Stimulated activated memory B cell treated with anti-CD40 and anti-IgM and Interleukin-4, amounts not matched to agents 10 μg/mL and 1 μg/mL and 100 μg/mL, for 72 hours (primary cell): Measurements from ENCODE around the gene PLXNA1.

ENCODE experiments used
- ATAC-seq: fragments of 150-1000 bp; cut with Tn5 transposase; 2 replicates; pipeline ENCODE4 v1.10.0; 2021
- H3K27ac Mint-ChIP-seq: one replicate; pipeline ENCODE4 v1.8.0; 2022; ENCODE audit warnings: mild to moderate bottlenecking, mixed read lengths
- H3K27me3 Mint-ChIP-seq: one replicate; pipeline ENCODE4 v1.8.0; 2022; ENCODE audit warnings: mixed read lengths
- H3K36me3 Mint-ChIP-seq: one replicate; pipeline ENCODE4 v1.8.0; 2022; ENCODE audit warnings: mixed read lengths
- H3K4me1 Mint-ChIP-seq: one replicate; pipeline ENCODE4 v1.8.0; 2022; ENCODE audit warnings: mixed read lengths
- H3K4me3 Mint-ChIP-seq: one replicate; pipeline ENCODE4 v1.8.0; 2022; ENCODE audit warnings: mild to moderate bottlenecking, moderate library complexity, mixed read lengths
- H3K9me3 Mint-ChIP-seq: one replicate; pipeline ENCODE4 v1.8.0; 2022; ENCODE audit warnings: mixed read lengths

PLXNA1 gene

DNA sequence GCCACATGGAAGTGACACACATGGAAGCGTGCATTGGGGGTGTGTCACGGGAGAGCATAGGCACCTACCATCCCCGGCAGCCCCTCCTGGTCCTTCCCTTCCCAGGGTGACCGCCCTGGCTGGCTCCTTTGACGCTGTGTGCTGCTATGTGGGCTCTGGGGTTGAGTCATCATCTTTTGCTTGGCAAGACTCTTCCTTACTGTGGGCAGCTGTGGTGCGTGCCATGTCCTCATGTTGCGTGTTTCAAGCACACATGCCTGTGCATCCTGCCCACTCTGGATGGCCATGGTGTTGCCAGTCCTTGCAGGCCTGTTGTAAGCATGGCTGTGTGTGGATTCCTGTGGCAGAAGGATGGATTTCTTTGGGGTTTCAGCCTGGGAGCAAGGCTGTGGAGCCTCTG is 14.0 kb downstream of the PLXNA1 start:
- H3K9me3 Mint-ChIP-seq, result no peaks in the 10 kb centered on the region
- no peak overlapping the region for H3K4me3 Mint-ChIP-seq
- H3K36me3 Mint-ChIP-seq, result peaks cover 23% of the 10 kb centered on the region
- H3K4me1 Mint-ChIP-seq, result peaks cover 30% of the 10 kb centered on the region
- no peak for ATAC-seq
- no peaks in the 10 kb centered on the region for H3K27me3 Mint-ChIP-seq
- no peak overlapping the region for H3K27ac Mint-ChIP-seq

DNA sequence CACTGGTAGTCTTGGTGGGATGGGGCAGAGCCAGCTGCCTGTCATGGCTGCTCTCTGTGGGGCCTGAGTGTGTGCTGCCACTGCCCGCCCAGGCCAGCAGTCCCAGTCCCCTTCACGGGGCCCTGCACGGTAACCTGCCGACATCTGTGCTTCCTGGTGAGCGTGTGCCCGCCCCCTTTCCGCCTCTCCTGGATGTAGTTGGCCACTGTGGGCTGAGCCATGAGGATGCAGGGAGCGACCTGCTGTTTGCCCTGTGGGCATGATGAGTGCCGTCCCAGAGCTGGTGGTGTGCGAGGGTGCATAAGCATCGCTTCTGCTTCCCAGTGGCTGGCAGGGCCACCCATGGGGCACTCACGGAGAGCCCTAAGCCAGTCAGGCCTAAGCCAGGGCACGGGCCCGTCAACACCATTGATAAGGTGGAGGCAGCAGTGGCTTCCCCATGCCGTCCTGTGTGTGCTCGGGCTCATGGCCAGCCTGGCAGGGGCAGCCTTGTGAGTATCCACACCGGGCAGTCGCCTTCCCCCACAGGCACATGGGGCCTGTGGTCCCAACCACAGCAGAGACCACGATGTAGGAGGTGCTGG is 14.6 kb downstream of the PLXNA1 start:
- ATAC-seq, result no peak
- H3K4me3 Mint-ChIP-seq, result no peak overlapping the region
- H3K4me1 Mint-ChIP-seq, result peaks cover 36% of the 10 kb centered on the region
- no peak overlapping the region for H3K27ac Mint-ChIP-seq
- no peaks in the 10 kb centered on the region for H3K9me3 Mint-ChIP-seq
- H3K36me3 Mint-ChIP-seq, result peaks cover 24% of the 10 kb centered on the region
- no peaks in the 10 kb centered on the region for H3K27me3 Mint-ChIP-seq

DNA sequence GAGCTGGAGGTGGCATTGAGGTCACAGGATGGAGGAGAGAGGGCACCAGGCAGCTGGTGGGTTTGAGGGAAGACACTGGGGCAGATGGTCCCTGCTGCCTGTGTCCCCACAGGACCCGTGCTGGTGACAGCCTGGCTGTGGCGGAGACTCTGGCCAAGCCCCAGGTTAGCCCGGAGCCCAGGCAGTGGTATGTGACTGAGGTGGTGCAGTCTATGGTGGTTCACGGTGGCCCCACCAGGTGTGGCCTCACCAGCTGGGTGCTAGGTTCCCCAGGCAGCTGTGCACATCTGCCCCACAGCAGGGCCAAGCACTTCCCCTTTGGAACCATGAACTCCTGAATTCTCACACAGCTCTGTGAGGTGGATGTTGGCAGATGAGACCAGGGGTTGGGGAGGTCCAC is 15.4 kb downstream of the PLXNA1 start:
- H3K4me3 Mint-ChIP-seq, result no peak overlapping the region

GRCh38 chr3:126998728-126999127 is 15.8 kb downstream of the PLXNA1 start:
- H3K4me1 Mint-ChIP-seq, result peaks cover 38% of the 10 kb centered on the region
- H3K4me3 Mint-ChIP-seq, result no peak overlapping the region
- ATAC-seq, result no peak
- no peak overlapping the region for H3K27ac Mint-ChIP-seq
- no peaks in the 10 kb centered on the region for H3K9me3 Mint-ChIP-seq
- peaks cover 21% of the 10 kb centered on the region for H3K36me3 Mint-ChIP-seq
- H3K27me3 Mint-ChIP-seq, result no peaks in the 10 kb centered on the region

More for the DNA sequence above, 15.4 kb downstream of the PLXNA1 start:
- no peak for ATAC-seq
- H3K9me3 Mint-ChIP-seq, result no peaks in the 10 kb centered on the region
- no peaks in the 10 kb centered on the region for H3K27me3 Mint-ChIP-seq
- H3K36me3 Mint-ChIP-seq, result peaks cover 25% of the 10 kb centered on the region
- H3K27ac Mint-ChIP-seq, result no peak overlapping the region
- peaks cover 39% of the 10 kb centered on the region for H3K4me1 Mint-ChIP-seq

- H3K36me3 Mint-ChIP-seq, result peaks cover 21% of the 10 kb centered on the region
- no peak overlapping the region for H3K4me3 Mint-ChIP-seq
- H3K27ac Mint-ChIP-seq, result no peak overlapping the region
- no peaks in the 10 kb centered on the region for H3K9me3 Mint-ChIP-seq
- no peak for ATAC-seq
- peaks cover 32% of the 10 kb centered on the region for H3K4me1 Mint-ChIP-seq
- H3K27me3 Mint-ChIP-seq, result no peaks in the 10 kb centered on the region
Observed at GRCh38 chr3:126999383-126999782, 16.5 kb downstream of the PLXNA1 start.

DNA sequence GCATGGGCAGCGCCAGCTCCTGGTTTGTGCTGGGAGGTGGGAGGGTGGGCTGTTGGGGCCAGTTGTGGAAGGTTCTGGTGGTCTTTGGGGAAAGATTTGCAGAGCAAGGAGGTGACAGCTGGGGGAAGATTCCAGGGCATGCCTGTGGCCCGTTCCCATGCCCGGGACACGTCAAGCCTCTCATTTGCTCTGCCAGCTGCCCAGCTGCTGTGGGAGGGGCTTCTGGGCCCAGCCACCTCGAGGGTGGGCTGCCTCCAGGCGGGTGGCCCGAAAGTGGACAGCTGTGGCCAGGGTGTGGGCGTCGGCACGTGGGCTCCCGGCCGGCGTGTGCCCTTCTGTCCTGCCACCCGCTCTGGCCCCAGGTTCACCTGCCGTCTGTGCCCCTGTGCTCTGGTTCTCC is 17.2 kb downstream of the PLXNA1 start:
- peaks cover 24% of the 10 kb centered on the region for H3K4me1 Mint-ChIP-seq
- H3K9me3 Mint-ChIP-seq, result no peaks in the 10 kb centered on the region
- no peaks in the 10 kb centered on the region for H3K27me3 Mint-ChIP-seq
- H3K4me3 Mint-ChIP-seq, result no peak overlapping the region
- peaks cover 22% of the 10 kb centered on the region for H3K36me3 Mint-ChIP-seq
- H3K27ac Mint-ChIP-seq, result no peak overlapping the region
- ATAC-seq, result no peak

GRCh38 chr3:127000761-127001160 is 17.8 kb downstream of the PLXNA1 start:
- Mint-ChIP-seq H3K4me3 (no peak overlapping the region), H3K4me1 (peaks cover 19% of the 10 kb centered on the region), H3K27ac (no peak overlapping the region), H3K36me3 (peaks cover 22% of the 10 kb centered on the region), H3K9me3 (no peaks in the 10 kb centered on the region), H3K27me3 (no peaks in the 10 kb centered on the region)
- no peak for ATAC-seq

DNA sequence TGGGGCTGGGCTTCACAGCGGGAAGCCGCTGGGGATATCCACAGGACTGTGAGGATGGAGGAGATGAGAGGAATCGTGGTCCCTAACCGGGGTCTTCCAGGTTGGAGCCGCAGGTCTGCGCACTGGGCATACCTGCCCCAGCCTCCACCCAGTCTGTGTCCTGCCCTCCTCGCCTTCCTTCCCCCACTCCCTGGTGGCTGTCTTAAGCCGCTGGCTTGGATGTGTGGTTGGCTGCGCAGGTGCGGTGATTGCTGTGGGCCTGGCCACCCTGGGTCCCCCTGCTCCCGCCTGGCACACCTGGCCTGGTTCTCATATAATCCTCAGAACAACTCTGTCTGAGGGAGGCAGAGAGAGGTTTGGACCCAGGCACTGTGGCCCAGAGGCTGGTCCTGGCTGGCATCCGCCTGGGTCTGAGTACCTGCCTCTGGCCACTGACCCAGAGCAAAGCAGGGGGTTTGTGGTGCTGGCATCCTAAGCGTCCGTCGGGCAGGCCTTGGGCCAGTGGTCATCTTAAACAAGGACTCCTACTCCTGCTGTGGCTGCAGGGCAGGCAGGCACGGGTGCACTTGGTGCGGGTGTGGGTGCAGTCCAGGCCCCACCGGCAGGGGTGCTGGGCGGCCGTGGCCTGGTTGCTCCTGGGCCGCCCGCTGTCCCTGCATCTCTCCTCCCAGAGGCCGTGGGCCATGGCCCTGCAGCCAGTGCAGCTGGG is 18.7 kb downstream of the PLXNA1 start:
- peaks cover 19% of the 10 kb centered on the region for H3K4me1 Mint-ChIP-seq

GRCh38 chr3:127002195-127003174 is 19.6 kb downstream of the PLXNA1 start:
- no peak for ATAC-seq
- H3K4me3 Mint-ChIP-seq, result no peak overlapping the region

More for the DNA sequence above, 18.7 kb downstream of the PLXNA1 start:
- H3K9me3 Mint-ChIP-seq, result no peaks in the 10 kb centered on the region
- no peak overlapping the region for H3K4me3 Mint-ChIP-seq
- H3K36me3 Mint-ChIP-seq, result peaks cover 23% of the 10 kb centered on the region
- no peaks in the 10 kb centered on the region for H3K27me3 Mint-ChIP-seq
- no peak overlapping the region for H3K27ac Mint-ChIP-seq
- ATAC-seq, result no peak

DNA sequence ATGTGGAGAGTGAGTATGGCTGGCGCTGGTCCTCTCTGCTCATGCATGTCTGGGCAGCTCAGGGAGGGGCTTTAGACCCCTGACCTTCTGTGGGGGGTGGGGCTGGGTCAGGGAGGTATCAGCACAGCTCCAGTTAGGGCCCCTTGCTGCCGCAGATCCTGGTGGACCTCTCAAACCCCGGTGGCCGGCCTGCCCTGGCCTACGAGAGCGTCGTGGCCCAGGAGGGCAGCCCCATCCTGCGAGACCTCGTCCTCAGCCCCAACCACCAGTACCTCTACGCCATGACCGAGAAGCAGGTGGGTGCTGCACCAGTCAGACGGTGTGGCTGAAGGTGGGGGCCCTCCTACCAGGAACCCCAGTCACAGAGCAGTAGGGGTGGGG is 20.2 kb downstream of the PLXNA1 start:
- no peaks in the 10 kb centered on the region for H3K27me3 Mint-ChIP-seq
- no peak for ATAC-seq
- H3K9me3 Mint-ChIP-seq, result no peaks in the 10 kb centered on the region
- H3K36me3 Mint-ChIP-seq, result peaks cover 23% of the 10 kb centered on the region
- H3K4me3 Mint-ChIP-seq, result no peak overlapping the region
- no peak overlapping the region for H3K27ac Mint-ChIP-seq
- peaks cover 16% of the 10 kb centered on the region for H3K4me1 Mint-ChIP-seq

More at GRCh38 chr3:127002195-127003174, 19.6 kb downstream of the PLXNA1 start:
- H3K36me3 Mint-ChIP-seq, result peaks cover 27% of the 10 kb centered on the region
- H3K9me3 Mint-ChIP-seq, result no peaks in the 10 kb centered on the region
- peaks cover 23% of the 10 kb centered on the region for H3K4me1 Mint-ChIP-seq
- H3K27me3 Mint-ChIP-seq, result no peaks in the 10 kb centered on the region
- no peak overlapping the region for H3K27ac Mint-ChIP-seq

DNA sequence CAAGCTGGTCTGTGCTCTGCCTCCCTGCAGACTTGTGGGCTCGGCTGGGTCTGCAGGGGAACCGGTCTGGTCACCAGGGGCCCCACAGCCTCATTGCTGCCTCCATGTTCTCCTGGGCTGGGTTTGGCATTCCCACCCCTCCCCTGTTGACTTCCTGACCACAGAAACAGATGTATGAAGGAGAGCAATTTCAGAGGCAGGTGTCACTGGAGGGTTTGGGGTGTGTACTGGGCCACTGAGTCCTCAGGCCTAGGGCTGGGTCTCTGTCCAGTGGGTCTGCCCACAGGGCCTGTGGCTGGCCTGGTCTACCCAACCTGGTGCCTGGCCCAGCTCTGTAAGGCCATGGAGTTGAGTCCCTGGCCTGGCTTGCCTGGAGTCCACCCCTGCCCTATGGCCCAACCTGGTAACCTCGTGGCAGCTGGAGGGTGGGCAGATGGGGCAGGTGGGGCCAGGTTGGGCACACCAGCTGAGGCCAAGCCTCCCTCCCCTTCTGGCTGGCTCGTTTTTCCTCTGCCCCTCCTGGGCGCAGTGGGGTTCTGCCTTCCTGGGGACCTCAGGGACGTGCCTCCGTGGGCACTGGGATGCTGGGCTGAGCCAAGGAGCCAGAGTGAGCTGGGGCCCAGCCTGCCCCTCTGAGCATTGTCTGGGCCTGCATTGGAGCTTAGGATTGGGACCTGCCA is 20.8 kb downstream of the PLXNA1 start:
- Mint-ChIP-seq H3K27me3 (no peaks in the 10 kb centered on the region), H3K4me3 (no peak overlapping the region), H3K36me3 (peaks cover 21% of the 10 kb centered on the region), H3K9me3 (no peaks in the 10 kb centered on the region), H3K27ac (no peak overlapping the region), H3K4me1 (peaks cover 14% of the 10 kb centered on the region)
- ATAC-seq, result no peak

DNA sequence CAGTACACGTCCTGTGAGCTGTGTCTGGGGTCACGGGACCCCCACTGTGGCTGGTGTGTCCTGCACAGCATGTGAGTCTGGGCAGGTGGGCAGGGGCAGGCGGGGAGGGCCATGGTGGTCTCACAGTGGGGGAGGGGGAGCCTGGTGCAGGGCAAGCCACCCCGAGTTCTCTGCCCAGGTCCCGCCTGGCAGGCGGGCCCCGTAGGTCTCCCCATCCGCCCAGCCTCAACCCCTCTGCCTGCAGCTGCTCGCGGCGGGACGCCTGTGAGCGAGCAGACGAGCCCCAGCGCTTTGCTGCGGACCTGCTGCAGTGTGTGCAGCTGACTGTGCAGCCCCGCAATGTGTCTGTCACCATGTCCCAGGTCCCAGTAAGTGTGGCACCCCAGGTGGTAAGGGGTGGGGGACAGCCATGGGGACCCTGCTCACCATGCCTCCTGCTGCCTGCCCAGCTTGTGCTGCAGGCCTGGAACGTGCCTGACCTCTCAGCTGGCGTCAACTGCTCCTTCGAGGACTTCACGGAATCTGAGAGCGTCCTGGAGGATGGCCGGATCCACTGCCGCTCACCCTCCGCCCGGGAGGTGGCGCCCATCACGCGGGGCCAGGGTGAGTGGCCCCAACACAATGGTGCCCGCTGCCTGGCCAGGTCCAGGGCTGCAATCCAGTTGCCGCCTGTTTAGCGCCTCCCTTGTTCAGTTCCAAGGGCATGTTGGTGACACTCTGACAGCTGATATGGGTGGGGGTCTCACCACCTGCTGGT is 21.9 kb downstream of the PLXNA1 start:
- peak; percentile 4 for ATAC-seq
- no peak overlapping the region for H3K27ac Mint-ChIP-seq
- H3K36me3 Mint-ChIP-seq, result peaks cover 21% of the 10 kb centered on the region
- no peaks in the 10 kb centered on the region for H3K27me3 Mint-ChIP-seq
- H3K4me3 Mint-ChIP-seq, result no peak overlapping the region
- H3K4me1 Mint-ChIP-seq, result peaks cover 14% of the 10 kb centered on the region
- H3K9me3 Mint-ChIP-seq, result no peaks in the 10 kb centered on the region

- H3K27me3 Mint-ChIP-seq, result no peaks in the 10 kb centered on the region
- H3K36me3 Mint-ChIP-seq, result peaks cover 21% of the 10 kb centered on the region
- ATAC-seq, result no peak
- H3K4me1 Mint-ChIP-seq, result peaks cover 14% of the 10 kb centered on the region
- no peaks in the 10 kb centered on the region for H3K9me3 Mint-ChIP-seq
- H3K4me3 Mint-ChIP-seq, result no peak overlapping the region
- no peak overlapping the region for H3K27ac Mint-ChIP-seq
Observed at GRCh38 chr3:127005864-127006500, 23.1 kb downstream of the PLXNA1 start.

- Mint-ChIP-seq H3K27ac (no peak overlapping the region), H3K9me3 (no peaks in the 10 kb centered on the region), H3K27me3 (no peaks in the 10 kb centered on the region), H3K4me3 (no peak overlapping the region), H3K36me3 (peaks cover 24% of the 10 kb centered on the region), H3K4me1 (peaks cover 14% of the 10 kb centered on the region)
- ATAC-seq, result no peak
Observed at GRCh38 chr3:127006781-127007436, 24.0 kb downstream of the PLXNA1 start.
